ENCODE measurements around the gene APP.

- no peak for TF ChIP-seq YY1 (IDR thresholded peaks at IDR 0.05; ENCODE audit: low read depth)
- no peak for TF ChIP-seq RAD21 (IDR thresholded peaks at IDR 0.05; ENCODE audit: low read depth)
- TF ChIP-seq REST (IDR thresholded peaks at IDR 0.05; ENCODE audit: low read depth) = no peak
- no peak for TF ChIP-seq CREB1 (IDR thresholded peaks at IDR 0.05; ENCODE audit: low read depth)
- TF ChIP-seq TCF12 (IDR thresholded peaks at IDR 0.05; ENCODE audit: low read depth) = no peak
- TF ChIP-seq EP300 (IDR thresholded peaks at IDR 0.05; ENCODE audit: borderline replicate concordance) = no peak
- no peak for TF ChIP-seq TEAD4 (IDR thresholded peaks at IDR 0.05)
- peak; percentile 85 for TF ChIP-seq NFIC (IDR thresholded peaks at IDR 0.05)
- TF ChIP-seq ZBTB7A (IDR thresholded peaks at IDR 0.05; ENCODE audit: low read depth) = no peak
- no peak for TF ChIP-seq CEBPB (IDR thresholded peaks at IDR 0.05)
- no peak for TF ChIP-seq MAX (IDR thresholded peaks at IDR 0.05)
These were observed 30.4 kb downstream of the APP start for GRCh38 chr21:26140164-26140579.

Measured in Ishikawa (cell line).